Measurements from ENCODE around the gene AFF2. TPM values are rescaled to one million over a fixed set of nuclear protein-coding genes. Genes with fewer than 3 reads are reported as not detected.

The AFF2 gene
- polyA plus RNA-seq, 1 experiment, result not detected

GRCh38 chrX:148784856-148785255, 284.4 kb downstream of the AFF2 start:
- no peak for TF ChIP-seq CTCF (IDR thresholded peaks at IDR 0.05; ENCODE audit: insufficient read depth, low read depth, low read length)
- CTCF ChIA-PET, result no interaction called here
- Histone ChIP-seq H3K27me3 (ENCODE audit: control insufficient read depth, insufficient read depth, low read length) (no peaks in the 10 kb centered on the region), H3K4me3 (ENCODE audit: low read depth, low read length) (no peak overlapping the region), H3K36me3 (ENCODE audit: control insufficient read depth, insufficient read depth, low read length) (no peaks in the 10 kb centered on the region)
- POLR2A ChIA-PET, result no interaction called here
- no peak for DNase-seq (ENCODE audit: low read depth)

- POLR2A ChIA-PET, result no interaction called here
- TF ChIP-seq CTCF (IDR thresholded peaks at IDR 0.05; ENCODE audit: insufficient read depth, low read depth, low read length), result no peak
Observed at GRCh38 chrX:148785256-148785655, 284.8 kb downstream of the AFF2 start.

GRCh38 chrX:148788449-148788848, 288.0 kb downstream of the AFF2 start:
- H3K27me3 ChIP-seq (ENCODE audit: control insufficient read depth, insufficient read depth, low read length), result no peaks in the 10 kb centered on the region
- DNase-seq (ENCODE audit: low read depth), result no peak
- no peaks in the 10 kb centered on the region for H3K36me3 ChIP-seq (ENCODE audit: control insufficient read depth, insufficient read depth, low read length)
- CTCF ChIA-PET, result interaction anchor here (0.9 kb wide), 1 partner anchor 63 kb away, joined by 3 read pairs; no protein-coding TSS in a partner anchor
- no peak overlapping the region for H3K4me3 ChIP-seq (ENCODE audit: low read depth, low read length)
- POLR2A ChIA-PET, result no interaction called here
- TF ChIP-seq CTCF (IDR thresholded peaks at IDR 0.05; ENCODE audit: insufficient read depth, low read depth, low read length), result no peak

More at GRCh38 chrX:148785256-148785655, 284.8 kb downstream of the AFF2 start:
- Histone ChIP-seq H3K27me3 (ENCODE audit: control insufficient read depth, insufficient read depth, low read length) (no peaks in the 10 kb centered on the region), H3K36me3 (ENCODE audit: control insufficient read depth, insufficient read depth, low read length) (no peaks in the 10 kb centered on the region), H3K4me3 (ENCODE audit: low read depth, low read length) (no peak overlapping the region)
- CTCF ChIA-PET, result no interaction called here
- DNase-seq (ENCODE audit: low read depth), result no peak

- ChIA-PET POLR2A (no interaction called here), CTCF (no interaction called here)
- Histone ChIP-seq H3K36me3 (ENCODE audit: control insufficient read depth, insufficient read depth, low read length) (no peaks in the 10 kb centered on the region), H3K27me3 (ENCODE audit: control insufficient read depth, insufficient read depth, low read length) (no peaks in the 10 kb centered on the region), H3K4me3 (ENCODE audit: low read depth, low read length) (no peak overlapping the region)
- no peak for TF ChIP-seq CTCF (IDR thresholded peaks at IDR 0.05; ENCODE audit: insufficient read depth, low read depth, low read length)
- DNase-seq (ENCODE audit: low read depth), result no peak
Observed at GRCh38 chrX:148794350-148794749, 293.9 kb downstream of the AFF2 start.

GRCh38 chrX:148804579-148805355, 304.4 kb downstream of the AFF2 start:
- Histone ChIP-seq H3K27me3 (ENCODE audit: control insufficient read depth, insufficient read depth, low read length) (no peaks in the 10 kb centered on the region), H3K36me3 (ENCODE audit: control insufficient read depth, insufficient read depth, low read length) (no peaks in the 10 kb centered on the region), H3K4me3 (ENCODE audit: low read depth, low read length) (no peak overlapping the region)
- CTCF ChIA-PET, result no interaction called here
- no peak for DNase-seq (ENCODE audit: low read depth)
- TF ChIP-seq CTCF (IDR thresholded peaks at IDR 0.05; ENCODE audit: insufficient read depth, low read depth, low read length), result no peak
- POLR2A ChIA-PET, result no interaction called here
